Thyroid gland (tissue), 4 donors: Measurements from ENCODE around the gene FAM200C. TPM values are rescaled to one million over a fixed set of nuclear protein-coding genes. Genes with fewer than 3 reads are reported as not detected.
A peak's percentile ranks its signal among the peaks of the same experiment; 100 is the strongest.

Experiments
- DNase-seq, 2 donors: peaks; one replicate each; pipeline ENCODE4 v3.0.0-alpha.2; 2019
- H3K27ac ChIP-seq, 3 donors: fragments of 200-600 bp; sonication (generic); 1 replicate in 2 of 3; 2 replicates in 1 of 3; pipeline ENCODE4 v1.5.1; 2016 to 2019; ENCODE audit warnings: mild to moderate bottlenecking in 1 of 3, moderate library complexity in 1 of 3
- H3K27me3 ChIP-seq: fragments of 200-600 bp; sonication (generic); one replicate; pipeline ENCODE4 v1.5.1; 2019
- H3K36me3 ChIP-seq, 2 donors: fragments of 200-600 bp; sonication (generic); one replicate each; pipeline ENCODE4 v1.5.1; 2016 to 2019
- H3K4me1 ChIP-seq, 2 donors: fragments of 200-600 bp; sonication (generic); one replicate each; pipeline ENCODE4 v1.5.1; 2017 to 2019
- H3K4me3 ChIP-seq, 3 donors: fragments of 200-600 bp; sonication (generic); replicated peaks in 1 of 3; 1 replicate in 2 of 3; 2 replicates in 1 of 3; pipeline ENCODE4 v1.5.1; 2016; ENCODE audit warnings: mild to moderate bottlenecking in 1 of 3
- H3K9me3 ChIP-seq: fragments of 200-600 bp; sonication (generic); one replicate; pipeline ENCODE4 v1.5.1; 2017
- CTCF ChIP-seq, 6 experiments: fragments of 200-600 bp in 3 of 6; fragments of 450-650 bp in 3 of 6; sonication (generic) in 3 of 6; IDR thresholded peaks; one replicate each; pipeline ENCODE4 v1.5.1; 2016 to 2019; ENCODE audit warnings: antibody characterized with exemption in 6 of 6, mild to moderate bottlenecking in 2 of 6, inconsistent platforms in 1 of 6, moderate library complexity in 1 of 6
- POLR2A ChIP-seq, 2 donors: fragments of 450-650 bp; IDR thresholded peaks; one replicate each; pipeline ENCODE4 v1.6.1; 2017; ENCODE audit warnings: antibody characterized with exemption in 2 of 2, mild to moderate bottlenecking in 2 of 2, moderate library complexity in 1 of 2
- WGBS, 2 donors: methylation state at CpG; one replicate each; pipeline ENCODE4 v1.1.5; 2017; 5-methylcytosine and 5-hydroxymethylcytosine counted together
- intact Hi-C: fragments of 100-400 bp; cut with DNase I; formaldehyde crosslinking; loops from one replicate; pipeline ENCODE4 v1.15.1; 2023
- total RNA-seq, 4 donors: library from RNA; depleted of rRNA; stranded (reverse); fragments of >200 nt; gene quantifications; one replicate each; pipeline ENCODE4 v1.2.3, GENCODE V29; 2016

Gene FAM200C
- total RNA-seq, 4 donors from 2014 or later: 5.8 to 9.0 (median 7.2) TPM

- Histone ChIP-seq H3K4me3 (no peak overlapping the region), H3K27ac (no peak overlapping the region), H3K9me3 (no peaks in the 10 kb centered on the region), H3K27me3 (no peaks in the 10 kb centered on the region), H3K4me1 (peaks cover 0 to 10% of the 10 kb centered on the region in 2 donors), H3K36me3 (no peaks in the 10 kb centered on the region)
- TF ChIP-seq CTCF (IDR thresholded peaks at IDR 0.05): no peak
- no peak for TF ChIP-seq POLR2A (IDR thresholded peaks at IDR 0.05)
- DNase-seq: no peak
- WGBS, 2 donors: 92 to 94% methylated on average over 2 of the region's 2 CpGs
- intact Hi-C loops: no loop called here
Measured at GRCh38 chr5:160366230-160366629, 33.6 kb downstream of the FAM200C start.

DNA sequence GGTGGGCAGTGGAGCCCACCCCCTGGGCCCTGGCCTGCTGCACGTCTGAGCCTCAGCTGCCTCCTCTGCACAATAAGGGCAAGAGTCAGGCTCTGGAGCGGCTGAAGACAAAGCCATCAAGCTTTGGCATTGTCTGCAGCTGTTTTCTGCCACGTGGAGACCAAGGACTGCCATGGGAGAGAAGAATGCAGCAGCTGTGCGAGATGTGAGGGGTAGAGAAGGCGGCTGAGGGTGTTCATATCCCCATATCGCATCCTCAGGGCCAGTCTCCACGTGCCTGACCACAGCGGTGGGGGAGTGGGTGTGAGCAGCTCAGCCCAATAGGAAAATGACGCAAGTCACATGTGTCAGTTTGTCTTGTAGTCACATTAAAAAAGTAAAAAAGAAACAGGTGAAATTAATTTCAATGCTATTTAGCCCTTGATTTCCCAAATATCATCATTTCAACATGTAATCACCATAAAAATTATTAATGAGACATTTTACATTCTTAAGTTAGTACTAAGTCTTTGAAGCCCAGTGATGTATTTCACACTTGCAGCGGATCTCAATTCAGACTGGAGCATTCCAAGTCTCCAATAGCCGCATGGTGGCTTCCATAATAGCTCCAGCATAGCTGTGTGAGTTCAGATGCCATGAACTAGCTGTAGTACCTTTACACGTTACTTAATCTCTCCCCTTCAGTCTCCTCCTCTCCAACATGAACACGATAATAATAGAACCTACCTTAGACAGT, 36.0 kb downstream of the FAM200C start:
- peaks cover 4 to 19% of the 10 kb centered on the region in 2 donors for H3K4me1 ChIP-seq
- TF ChIP-seq CTCF (IDR thresholded peaks at IDR 0.05) (no peak), POLR2A (IDR thresholded peaks at IDR 0.05) (no peak)
- WGBS, 2 donors: 77 to 81% methylated on average over 13 of the region's 13 CpGs
- peak overlapping the region in 2 of 3 donors; percentile 34 to 55 for H3K27ac ChIP-seq
- no peak overlapping the region for H3K4me3 ChIP-seq
- no peaks in the 10 kb centered on the region for H3K36me3 ChIP-seq
- H3K9me3 ChIP-seq: no peaks in the 10 kb centered on the region
- no peaks in the 10 kb centered on the region for H3K27me3 ChIP-seq
- intact Hi-C loops: no loop called here
- no peak for DNase-seq

- no peak overlapping the region for H3K4me3 ChIP-seq
- no peaks in the 10 kb centered on the region for H3K9me3 ChIP-seq
- H3K36me3 ChIP-seq: no peaks in the 10 kb centered on the region
- intact Hi-C loops: no loop called here
- H3K27me3 ChIP-seq: no peaks in the 10 kb centered on the region
- 19 to 24% methylated on average over 3 of the region's 3 CpGs for WGBS, 2 donors
- DNase-seq: peak; percentile 12 to 24
- TF ChIP-seq POLR2A (IDR thresholded peaks at IDR 0.05) (no peak), CTCF (IDR thresholded peaks at IDR 0.05) (no peak)
- peaks cover 4 to 19% of the 10 kb centered on the region in 2 donors for H3K4me1 ChIP-seq
- H3K27ac ChIP-seq: peak overlapping the region; percentile 31 to 55 (median 34)
Measured at GRCh38 chr5:160363211-160363610, 36.6 kb downstream of the FAM200C start.

DNA sequence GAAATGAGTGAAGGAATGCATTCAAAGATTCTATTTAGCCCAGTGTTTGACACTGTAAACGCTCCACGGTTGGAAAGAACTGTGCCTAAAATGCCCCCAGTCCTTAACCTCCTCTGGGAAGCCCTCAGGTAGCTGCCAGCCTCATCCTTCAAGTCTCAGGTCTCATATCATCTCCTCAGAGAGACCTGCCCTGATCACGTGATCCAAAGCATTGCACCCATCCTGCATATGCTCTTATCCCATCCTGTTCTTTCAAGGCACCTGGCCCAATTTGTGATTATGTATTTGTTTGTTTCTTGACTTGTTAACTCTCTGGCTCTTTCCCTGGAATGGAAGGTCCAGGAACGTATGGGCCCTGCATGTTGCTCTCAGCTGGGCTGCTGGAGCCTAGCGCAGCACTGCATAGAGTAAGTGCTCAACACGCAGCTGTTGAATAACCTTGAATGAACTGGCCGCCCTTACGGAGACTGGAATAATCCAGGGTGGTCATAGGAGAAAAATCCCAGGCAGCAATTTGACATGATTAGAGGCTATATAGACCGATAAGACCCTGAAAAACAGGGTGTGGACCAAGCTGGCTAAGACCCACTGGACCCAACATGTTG, 38.1 kb downstream of the FAM200C start:
- TF ChIP-seq CTCF (IDR thresholded peaks at IDR 0.05) (no peak), POLR2A (IDR thresholded peaks at IDR 0.05) (no peak)
- WGBS, 2 donors: 81% methylated on average over 9 of the region's 9 CpGs
- intact Hi-C loops: no loop called here

GRCh38 chr5:160360310-160360709, 39.5 kb downstream of the FAM200C start:
- intact Hi-C loops: no loop called here
- no peak for TF ChIP-seq CTCF (IDR thresholded peaks at IDR 0.05)
- TF ChIP-seq POLR2A (IDR thresholded peaks at IDR 0.05): no peak
- no peak for DNase-seq
- WGBS, 2 donors: 85 to 86% methylated on average over 3 of the region's 3 CpGs
- Histone ChIP-seq H3K9me3 (no peaks in the 10 kb centered on the region), H3K4me3 (no peak overlapping the region), H3K4me1 (peaks cover 4 to 19% of the 10 kb centered on the region in 2 donors), H3K27me3 (no peaks in the 10 kb centered on the region), H3K36me3 (no peaks in the 10 kb centered on the region), H3K27ac (peak overlapping the region in 1 of 3 donors; percentile 37)

More for the DNA sequence above, 38.1 kb downstream of the FAM200C start:
- no peak overlapping the region for H3K27ac ChIP-seq
- H3K4me1 ChIP-seq: peaks cover 4 to 19% of the 10 kb centered on the region in 2 donors
- H3K4me3 ChIP-seq: no peak overlapping the region
- no peak for DNase-seq
- H3K27me3 ChIP-seq: no peaks in the 10 kb centered on the region
- H3K9me3 ChIP-seq: no peaks in the 10 kb centered on the region
- no peaks in the 10 kb centered on the region for H3K36me3 ChIP-seq
